Stimulated activated CD8-positive, alpha-beta memory T cell treated with anti-CD3 and anti-CD28 coated beads, Interleukin-4, amount 100 ng/mL, for 48 hours (primary cell): ENCODE data around the gene SLC39A11.
"Not testable (repeated sequence)": the region's sequence is repeated elsewhere in the genome, so short reads cannot be mapped to it uniquely, and the experiment has no call there.

Source experiments
- DNase-seq: peaks from one replicate; pipeline ENCODE4 v3.0.0-alpha.2; 2020

SLC39A11 gene

DNA sequence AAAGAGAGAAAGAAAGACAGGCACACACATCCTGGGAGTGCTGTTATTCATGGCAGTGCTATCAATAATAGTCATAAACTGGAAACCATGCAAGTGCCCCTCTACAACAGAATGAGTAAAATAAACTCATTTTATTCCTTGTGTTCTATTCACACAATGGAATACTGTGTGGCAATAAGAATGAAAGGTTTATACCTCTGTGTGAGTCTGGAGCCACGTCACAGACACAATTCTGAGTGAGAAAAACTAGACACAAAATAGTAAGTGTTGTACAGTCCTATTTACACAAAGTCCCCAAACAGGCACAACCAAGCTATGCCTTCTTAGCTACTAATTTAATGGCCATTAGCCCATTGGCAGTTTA is 429.7 kb downstream of the SLC39A11 start:
- DNase-seq = no peak

DNA sequence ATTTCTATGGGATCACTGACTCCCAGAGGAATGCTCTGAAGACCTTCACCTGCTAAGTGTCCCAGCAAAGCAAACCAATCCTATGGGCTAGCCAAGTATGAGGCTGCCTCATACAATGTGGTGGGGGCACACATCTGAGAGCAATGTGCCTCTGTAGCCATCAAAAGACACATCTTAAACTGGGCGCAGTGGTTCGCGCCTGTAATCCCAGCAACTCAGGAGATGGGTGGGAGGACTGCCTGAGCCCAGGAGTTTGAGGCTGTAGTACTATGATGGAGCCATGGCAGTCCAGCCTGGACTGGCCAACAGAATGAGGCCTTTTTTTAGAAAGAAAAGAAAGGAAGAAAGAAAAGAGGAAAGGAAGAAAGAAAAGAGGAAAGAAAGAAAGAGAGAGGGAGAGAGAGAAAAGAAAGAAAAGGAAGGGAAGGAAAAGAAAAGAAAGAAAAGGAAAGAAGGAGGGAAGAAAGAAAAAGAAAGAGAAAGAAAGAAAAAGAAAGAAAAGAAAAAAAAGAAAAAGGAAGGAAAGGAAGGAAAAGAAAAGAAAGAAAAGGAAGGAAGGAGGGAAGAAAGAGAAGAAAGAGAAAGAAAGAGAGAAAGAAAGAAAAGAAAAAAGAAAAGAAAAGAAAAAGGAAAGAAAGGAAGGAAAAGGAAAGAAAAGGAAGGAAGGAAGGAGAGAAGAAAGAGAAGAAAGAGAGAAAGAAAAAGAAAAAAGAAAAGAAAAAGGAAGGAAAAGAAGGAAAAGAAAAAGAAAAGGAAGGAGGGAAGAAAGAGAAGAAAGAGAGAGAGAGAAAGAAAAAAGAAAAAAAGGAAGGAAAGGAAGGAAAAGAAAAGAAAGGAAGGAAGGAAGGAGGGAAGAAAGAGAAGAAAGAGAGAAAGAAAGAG is 430.3 kb downstream of the SLC39A11 start:
- DNase-seq = no peak

DNA sequence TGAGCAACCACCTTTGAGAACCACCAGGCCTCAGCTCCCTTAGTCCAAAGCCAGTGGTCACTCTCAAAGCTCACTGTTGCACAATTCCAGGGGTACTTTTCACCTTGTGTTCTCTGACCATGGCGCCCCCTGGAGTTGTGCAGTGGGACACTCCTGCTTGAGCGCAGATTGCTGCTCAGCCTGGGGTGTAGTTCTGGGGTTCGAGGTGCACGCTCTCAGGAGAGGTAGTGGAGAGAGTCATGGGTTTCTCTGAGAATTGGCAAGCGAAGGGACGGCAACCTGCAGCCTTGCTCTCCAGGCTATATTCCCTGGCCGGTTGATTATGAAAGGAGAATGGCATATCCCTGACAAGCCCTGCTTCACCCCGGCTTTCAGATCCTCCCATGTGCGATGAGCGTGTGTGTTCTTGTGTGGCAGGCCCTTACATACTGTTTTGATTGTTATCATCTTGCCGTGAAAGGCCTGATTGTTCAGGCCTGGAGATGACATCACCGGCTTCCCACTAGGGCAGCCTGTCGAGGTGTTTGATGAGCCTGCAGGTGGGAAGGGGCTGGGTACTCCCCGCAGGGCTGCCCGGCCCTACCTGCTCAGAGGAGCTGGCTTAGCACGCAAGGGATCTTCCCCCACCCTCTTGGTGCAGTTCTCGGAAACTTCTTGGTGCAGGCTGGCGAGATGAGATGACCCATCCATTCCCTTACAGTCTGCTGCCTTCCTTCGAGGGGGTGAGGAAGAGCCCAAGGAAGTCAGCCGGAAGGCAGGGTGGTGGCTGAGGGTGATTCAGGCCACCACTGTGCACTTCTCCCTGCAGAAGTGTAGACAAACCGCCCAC is 431.2 kb downstream of the SLC39A11 start:
- no peak for DNase-seq

DNA sequence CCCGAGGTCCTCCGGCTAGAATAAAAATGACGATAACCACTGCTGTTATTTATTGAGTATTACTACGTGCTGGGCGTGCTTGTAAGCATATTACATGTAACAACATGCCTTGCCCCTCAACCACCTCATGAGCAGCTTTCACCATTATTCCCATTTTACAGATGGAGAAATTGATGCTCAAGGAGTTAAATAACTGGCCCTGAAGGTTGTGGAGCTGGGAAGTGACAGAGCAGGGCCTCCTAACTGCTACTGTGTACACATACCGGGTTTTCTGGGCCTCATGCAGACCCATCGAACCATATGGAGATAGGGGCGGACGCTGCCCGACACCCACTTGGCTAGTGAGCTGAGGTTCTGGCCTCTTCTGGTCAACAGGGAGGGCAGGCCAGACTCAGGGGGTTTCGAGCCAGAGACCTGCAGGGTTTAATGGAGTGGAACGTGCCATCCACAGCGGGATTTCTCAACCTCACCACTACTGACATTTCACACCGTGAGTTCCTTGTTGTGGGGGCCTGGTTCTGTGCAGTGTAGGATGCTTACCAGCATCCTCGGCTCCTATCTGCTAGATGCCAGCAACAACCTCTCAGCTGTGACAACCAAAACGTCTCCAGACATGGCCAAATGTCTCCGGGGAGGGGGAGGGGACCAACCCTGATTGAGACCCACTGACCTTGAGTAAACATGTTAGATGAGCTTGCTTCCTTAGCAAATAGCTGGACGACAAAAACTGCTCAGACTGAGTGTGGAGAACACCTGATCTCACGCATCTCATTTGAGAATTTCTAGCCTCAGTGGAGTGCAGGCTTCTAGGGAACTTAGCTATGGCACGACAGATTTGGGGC is 432.0 kb downstream of the SLC39A11 start:
- DNase-seq = no peak

DNA sequence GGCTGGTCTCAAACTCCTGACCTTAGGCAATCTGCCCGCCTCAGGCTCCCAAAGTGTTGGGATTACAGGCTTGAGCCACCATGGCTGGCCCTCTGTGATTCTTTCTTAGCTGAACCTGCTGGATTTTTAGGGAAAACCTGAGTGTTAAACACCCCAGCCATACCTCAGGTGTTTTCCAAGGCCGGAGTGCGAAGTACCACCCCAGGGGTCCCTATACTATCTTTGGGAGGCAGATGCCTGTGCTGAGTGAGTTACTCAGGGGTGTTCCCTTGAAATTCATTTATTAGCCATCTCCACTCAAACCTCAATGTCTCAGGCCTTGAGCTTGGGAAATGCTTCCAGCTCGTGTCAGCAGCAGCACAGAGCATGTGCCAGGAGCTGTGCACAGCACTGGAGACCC is 432.7 kb downstream of the SLC39A11 start:
- DNase-seq = no peak

DNA sequence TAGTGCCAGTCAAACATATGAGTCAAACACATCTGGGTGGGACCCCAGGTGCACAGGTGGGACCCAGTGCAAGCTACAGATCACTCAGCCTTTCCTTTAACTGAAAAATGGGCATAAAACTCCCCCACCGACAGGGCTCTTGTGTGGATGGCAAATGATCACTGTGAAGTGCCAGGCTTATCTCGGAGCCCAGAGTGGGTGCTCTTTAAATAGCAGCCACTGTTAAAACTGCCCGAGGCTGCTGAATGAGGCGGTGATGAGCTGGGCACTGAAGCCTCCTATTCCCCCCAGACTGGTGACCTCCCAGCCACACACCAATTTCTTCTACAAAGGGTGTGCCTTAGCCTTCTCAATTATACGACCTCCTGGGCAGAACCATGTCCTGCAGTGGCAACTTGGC is 433.8 kb downstream of the SLC39A11 start:
- DNase-seq = no peak

DNA sequence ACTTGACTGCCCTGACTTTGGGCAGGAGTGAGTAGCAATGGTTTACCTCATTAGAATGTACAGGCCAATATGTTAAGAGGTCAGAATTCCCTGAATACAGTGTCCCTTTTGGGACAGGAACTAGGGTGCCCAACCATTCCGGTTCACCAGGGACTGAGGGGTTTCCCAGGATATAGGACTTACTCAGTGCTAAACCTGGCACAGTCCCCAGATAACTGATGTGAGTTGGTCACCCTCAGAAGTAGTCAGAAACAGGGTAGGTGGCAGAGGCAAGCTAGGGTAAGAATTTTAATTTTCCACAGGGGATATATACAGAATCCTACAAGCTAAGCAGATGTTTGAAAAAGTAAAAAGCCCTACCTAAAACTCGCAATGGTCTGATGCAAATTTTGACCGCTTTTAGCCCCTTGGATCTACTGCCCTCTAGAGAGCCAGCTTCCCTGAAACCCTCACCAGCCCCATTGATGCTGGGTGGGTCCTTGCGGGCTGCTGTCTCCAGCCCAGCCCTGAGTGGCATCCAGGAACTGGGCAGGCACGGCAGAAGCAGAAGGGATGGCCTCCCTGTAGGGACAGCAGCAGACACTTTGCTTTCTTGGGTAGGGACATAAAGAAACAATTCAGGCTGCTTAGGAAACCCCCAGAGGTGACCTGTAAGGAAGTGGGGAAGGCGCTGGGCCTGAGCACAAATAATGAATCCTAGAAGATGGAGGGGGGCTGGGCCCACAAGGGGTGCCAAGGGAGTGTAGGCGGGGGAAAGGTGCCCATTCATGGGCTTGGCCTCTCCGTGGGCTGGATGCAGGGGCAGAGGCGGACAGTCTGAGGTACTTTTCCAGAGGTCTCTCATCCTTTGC is 434.8 kb downstream of the SLC39A11 start:
- DNase-seq = no peak

DNA sequence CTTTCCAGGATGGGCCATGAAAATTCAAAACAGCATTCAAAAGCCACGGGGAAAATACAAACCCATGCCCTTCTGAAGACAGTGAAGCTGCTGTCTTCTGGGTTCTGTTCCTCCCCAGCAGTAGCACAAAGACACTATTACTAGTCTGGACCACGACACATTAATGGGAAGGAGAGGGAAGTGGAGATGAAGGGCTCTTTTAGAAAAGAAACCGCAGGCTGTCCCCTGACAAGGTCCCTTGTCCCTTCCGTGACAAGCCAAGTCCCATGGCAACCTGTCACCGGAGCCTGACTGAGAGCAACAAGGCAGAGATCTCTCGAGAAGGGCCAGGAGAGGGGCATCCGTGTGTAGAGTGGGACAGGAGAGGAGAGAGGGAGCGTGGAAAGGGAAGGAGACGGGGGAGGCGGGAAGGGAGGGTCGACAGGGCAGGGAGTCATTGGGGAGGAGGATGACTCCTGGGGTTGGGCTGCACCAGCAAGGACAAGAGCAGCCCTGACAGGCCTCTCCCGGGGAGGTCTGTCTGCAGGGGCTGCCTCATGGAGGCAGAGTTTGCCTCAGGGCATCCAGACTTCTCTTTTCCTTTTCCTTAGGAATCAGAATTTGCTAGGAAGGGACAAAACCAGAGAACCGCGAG is 436.2 kb downstream of the SLC39A11 start:
- DNase-seq = no peak

DNA sequence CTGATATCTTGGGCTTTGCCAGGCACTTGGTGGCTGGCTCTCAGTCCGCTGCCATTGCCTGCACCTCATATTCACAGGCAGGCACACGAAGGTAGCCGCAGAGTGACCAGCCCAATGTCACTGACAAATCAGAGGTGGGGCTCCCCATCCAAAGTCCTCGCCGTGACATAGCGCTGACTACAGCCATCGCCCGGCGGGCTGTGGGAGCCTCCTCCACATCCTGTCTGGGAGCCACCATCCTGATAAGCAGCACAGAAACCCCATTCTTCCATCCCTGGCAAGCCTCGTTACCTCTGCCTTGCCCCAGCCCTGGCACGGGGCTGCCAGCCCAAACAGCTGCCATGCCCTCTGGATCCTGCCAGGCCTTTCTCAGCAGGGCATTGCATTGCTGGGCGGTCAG is 437.8 kb downstream of the SLC39A11 start:
- DNase-seq = no peak

DNA sequence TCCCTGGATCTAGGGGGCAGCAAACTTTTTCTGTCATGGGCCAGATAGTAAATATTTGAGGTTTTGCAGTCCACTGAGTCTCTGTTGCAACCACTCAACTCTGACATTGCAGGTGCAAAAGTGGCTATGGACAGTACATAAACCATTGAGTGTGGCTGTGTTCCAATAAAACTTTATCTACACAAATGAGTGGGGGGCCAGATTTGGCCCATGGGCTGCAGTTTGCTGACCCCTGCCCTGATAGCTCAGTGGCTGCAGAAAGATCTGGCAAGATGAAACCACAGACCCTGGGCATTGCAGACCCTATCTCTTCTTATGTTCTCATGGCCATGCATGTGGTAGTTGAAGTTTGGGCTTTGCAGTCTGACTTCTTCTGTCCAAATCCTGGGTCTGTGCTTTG is 440.5 kb downstream of the SLC39A11 start:
- DNase-seq = no peak

DNA sequence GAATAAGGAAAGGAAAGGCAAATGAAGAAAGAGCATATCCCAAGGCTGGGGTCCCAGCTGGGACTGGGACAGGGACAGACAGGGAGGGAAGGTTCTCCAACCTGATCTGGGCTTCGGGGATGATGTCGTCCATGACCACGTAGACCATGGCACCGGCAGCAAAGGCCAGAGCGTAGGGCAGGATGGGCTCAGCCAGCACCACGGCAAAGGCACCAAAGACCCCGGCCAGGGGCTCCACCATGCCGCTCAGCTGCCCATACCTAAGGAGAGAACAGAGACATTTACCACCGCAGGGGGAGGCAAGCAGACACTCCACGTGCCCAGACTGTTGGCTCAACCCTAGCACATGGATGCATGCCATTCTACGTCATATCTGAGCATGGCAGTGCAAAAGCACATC is 443.8 kb downstream of the SLC39A11 start:
- DNase-seq = no peak

DNA sequence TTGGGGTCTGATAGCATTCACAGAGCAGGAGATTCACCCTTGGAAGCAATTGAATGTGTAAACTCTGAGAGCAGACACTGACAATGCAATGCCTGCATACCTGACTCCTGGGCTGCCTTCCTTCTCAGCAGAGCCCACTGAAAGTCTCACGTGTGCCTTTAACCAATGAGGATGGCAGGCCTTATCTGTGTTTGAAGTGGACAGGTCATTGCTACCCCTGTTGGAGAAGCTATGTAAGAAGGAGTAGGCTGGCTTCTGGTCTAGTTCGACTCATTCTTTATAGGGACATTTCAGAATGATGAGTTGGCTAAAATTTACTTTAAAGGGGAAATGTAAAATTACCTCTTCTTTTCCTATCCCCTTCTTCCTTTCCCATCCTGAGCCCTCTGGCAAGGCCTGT is 446.3 kb downstream of the SLC39A11 start:
- no peak for DNase-seq

DNA sequence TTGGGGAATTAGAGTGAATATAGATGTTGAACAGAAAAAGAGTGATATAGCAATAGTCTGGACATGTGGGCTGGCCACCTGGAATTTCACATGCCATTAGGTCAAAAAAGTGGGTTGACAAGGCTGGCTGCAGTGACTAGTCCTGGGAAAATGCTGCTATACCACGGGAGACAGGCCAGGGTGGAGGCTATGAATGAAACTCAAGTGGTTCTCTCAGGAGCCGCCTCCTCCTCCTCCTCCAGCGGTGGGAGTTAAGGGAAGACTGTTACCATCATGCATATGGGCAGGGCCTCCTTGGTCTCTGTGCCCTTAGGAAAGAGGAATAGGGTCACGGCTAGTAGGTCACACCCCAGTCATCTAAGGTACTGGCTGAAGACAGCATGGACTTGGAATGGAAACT is 448.0 kb downstream of the SLC39A11 start:
- DNase-seq = no peak

DNA sequence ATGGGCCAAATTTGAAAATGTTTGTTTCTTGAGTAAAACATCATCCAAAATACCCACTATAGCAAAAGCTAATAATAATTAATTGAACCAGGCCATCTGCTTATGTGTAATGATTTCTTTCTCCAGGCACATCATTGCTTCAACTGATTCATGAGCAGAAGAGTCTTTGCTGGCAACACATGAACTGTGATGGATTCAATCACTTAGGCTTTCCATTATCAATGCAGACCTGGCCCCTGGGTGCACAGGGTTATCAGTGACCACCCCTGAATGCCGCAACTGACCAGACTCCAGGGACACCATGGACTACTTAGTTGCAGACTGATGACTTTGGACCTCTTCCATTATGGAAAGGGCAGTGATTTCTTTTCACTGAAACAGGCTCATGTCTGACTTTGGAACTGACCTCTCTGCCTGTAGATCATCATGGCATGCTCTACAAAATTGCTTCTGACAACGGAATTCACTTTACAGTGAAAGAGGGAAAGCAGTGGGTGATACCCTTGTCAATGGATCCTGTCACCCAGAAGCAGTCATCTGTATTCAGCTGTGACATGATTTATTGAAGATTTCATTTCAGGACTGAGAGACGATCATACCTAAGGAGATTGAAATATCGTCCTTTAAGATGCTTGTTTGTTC is 448.8 kb downstream of the SLC39A11 start:
- no peak for DNase-seq

DNA sequence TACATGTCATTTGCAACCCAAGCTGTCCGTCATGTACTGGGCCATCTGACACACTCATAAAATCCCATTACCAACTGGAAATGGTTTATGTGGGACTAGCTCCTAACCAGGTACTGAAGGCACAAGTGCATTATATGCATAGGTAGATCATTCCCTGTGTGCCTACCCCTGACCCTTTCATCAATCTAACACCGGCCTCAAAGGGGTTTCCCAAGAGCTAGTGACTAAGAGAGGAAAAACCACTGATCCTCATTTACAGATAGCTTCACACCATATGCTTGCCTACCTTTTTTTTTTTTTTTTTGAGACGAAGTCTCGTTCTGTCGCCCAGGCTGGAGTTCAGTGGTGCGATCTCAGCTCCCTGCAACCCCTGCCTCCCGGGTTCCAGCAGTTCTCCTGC is 449.8 kb downstream of the SLC39A11 start:
- no peak for DNase-seq

DNA sequence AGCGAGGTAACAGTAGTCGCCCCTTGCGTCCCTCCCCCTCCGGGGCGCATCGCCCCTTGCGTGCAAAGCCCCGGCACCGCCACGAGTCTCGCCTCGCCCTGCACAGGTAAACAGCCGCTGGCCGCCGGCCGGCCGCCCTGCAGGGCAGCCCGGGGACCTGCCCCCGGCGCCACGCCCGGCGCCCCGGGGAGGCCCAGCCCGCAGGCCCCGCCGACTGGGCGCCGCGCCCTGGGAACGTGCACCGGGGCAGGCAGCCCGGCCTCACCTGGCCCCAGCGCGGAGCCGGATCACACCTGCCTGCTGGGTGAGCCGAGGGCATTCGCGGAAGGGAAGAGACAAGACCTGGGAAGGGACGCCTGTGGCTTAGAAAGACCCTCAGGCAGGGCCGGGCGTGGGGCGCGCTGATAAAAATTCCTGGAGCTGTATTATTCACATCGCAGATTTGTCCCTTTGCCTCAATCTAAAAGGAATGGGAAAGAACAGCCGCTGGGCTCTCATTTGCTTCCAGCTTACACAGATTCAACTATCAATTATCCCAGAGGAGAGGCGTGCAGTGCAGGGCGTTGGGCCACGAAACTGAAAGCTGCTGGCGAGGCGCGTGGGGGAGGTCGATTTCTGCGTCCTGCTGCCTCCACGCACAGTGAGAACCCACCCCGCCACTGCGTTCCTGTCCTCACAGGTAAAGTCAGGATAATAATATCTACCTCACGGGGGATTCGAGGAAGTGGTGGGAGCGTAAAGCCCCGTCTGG is 451.9 kb downstream of the SLC39A11 start:
- DNase-seq = no peak

DNA sequence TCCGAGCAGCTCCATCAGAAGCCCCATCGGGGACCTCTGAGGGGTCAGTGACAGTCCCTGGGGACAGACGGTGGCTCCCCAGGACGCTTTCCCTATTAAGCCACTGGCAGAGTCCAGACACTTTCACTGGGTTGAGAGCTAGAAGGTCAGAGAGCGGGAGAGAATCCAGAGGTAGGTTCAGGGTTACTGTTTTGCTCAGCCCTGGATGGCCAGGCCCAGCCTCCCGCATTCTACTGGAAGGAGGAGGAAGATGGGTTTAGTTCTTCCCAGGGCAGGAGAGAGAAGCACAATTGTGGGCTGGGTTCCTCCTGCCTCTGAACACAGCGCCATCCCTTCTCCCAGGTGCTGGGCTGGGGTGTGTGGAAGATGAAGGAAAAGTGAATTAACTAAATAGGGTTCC is 452.8 kb downstream of the SLC39A11 start:
- DNase-seq = no peak

DNA sequence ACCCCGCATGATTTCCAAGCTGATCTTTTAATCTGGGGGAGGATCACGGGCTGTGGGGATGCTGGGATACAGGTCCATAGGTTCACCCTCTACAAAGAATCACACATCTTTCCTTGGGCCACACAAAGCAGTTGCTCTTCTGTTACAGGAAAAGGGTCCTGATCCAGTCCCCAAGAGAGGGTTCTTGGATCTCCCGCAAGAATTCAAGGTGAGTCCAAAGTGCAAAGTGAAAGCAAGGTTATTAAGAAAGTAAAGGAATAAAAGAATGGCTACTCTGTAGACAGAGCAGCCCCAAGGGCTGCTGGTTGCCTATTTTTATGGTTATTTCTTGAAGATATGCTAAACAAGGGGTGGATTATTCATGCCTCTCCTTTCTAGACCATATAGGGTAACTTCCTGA is 453.6 kb downstream of the SLC39A11 start:
- DNase-seq = not testable (repeated sequence)

DNA sequence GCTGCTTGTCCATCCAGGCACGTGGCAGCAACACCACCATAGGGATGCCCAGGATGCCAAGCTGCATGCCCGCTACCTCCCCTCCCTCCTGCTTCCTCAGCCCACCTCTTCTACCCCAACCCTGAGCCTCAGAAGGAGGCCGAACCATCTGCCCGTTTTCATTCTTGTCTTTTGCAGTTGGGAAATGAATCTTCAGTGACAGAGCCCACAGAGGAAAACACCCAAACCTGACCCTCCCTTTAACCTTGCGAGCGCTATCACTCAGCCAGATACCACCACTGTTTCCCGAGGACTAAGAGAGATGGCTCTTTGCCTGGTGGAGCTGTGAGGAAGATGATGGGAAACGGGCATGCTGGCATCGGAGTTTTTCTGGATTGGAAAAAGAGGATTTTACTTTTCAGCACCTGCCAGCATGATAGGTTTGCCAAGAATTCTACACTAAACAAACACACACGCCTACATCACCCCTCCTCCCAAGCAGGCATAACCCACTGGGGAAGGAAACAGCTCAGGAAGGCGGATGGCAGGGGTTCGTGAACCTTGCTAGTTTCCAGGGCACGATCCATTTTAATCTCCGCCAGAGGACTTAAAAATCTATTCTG is 457.4 kb downstream of the SLC39A11 start:
- no peak for DNase-seq

DNA sequence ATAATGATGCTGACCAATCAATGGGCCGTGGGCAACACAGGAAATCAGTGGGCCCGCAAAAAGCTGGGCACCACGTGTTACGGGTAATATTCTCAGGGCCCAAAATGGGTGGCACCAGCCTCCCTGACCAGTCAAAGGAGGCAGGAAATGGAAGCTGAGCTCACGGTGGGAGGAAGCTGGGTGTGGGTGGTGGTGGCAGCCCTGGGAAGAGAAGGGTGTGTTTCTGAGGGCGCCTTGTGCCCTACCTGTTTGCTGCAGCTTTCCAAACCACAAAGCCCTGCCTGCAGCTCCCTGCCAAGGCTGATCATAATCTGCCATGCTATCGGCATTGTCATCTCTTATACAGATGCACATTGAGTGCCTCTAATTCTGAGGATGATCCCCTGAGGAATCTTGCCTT is 457.9 kb downstream of the SLC39A11 start:
- DNase-seq = no peak
